ENCODE data around the gene CDC14B.

DNA sequence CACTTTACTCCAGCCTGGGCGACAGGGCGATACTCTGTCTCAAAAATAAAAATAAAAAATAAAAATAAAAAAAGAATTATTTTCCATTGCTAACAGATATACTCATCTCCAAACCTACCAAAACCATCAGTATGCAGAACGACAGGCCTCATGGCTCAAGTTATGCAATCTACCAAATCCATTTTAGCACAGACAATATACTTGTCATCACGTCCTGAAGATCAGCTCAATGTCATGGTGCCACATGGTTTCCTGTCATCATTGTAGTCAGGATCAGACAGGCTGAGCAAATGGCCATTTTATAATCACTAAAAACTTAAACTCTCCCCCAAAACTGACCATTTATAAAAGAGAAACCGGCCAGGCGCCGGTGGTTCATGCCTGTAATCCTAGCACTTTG is 100.5 kb downstream of the CDC14B start:
- TF ChIP-seq GATA3 (IDR thresholded peaks at IDR 0.05; ENCODE audit: low read depth, low read length) (no peak), GATA2 (IDR thresholded peaks at IDR 0.05; ENCODE audit: low read depth, low read length) (no peak)
